NT2/D1 (cell line): ENCODE measurements around the gene CYP2C18.

Experiments
- SUZ12 ChIP-seq: IDR thresholded peaks from 2 replicates; pipeline ENCODE4 v1.6.1; 2011; ENCODE audit not compliant: insufficient read length, insufficient read depth; ENCODE audit errors: extremely low read depth
- YY1 ChIP-seq: IDR thresholded peaks from 2 replicates; pipeline ENCODE4 v1.6.1; 2011; ENCODE audit not compliant: insufficient read length, insufficient read depth
- ZNF274 ChIP-seq: IDR thresholded peaks from 2 replicates; pipeline ENCODE4 v1.6.1; 2011; ENCODE audit warnings: mild to moderate bottlenecking, low read depth, low read length

DNA sequence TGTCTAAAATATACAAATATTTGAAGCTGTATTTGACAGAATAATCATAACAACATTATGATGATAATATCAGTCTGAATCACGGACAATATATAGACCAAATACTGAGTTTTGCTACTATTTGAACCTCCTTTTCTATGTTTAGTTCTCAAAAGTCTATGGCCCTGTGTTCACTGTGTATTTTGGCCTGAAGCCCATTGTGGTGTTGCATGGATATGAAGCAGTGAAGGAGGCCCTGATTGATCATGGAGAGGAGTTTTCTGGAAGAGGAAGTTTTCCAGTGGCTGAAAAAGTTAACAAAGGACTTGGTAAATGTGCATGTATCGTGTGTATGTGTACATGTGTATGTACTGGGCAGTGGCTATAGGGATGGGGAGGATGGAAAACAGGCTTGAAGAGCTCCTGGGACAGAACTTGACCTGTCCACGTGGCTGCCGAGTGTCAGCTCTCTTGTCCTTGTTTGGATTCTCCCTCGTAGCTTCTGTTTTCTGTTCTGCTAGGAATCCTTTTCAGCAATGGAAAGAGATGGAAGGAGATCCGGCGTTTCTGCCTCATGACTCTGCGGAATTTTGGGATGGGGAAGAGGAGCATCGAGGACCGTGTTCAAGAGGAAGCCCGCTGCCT lies 4.2 kb downstream of the CYP2C18 start:
- TF ChIP-seq YY1 (no peak), ZNF274 (no peak), SUZ12 (no peak)
